GM12878 (cell line): Measurements from ENCODE around the gene FOXO3. TPM values are rescaled to one million over a fixed set of nuclear protein-coding genes. Genes with fewer than 3 reads are reported as not detected.

Source experiments
- ATAC-seq: fragments of 200-7000 bp; cut with Tn5 transposase; 3 replicates; pipeline ENCODE4 v1.9.1; 2020; ENCODE audit warnings: mild to moderate bottlenecking, moderate library complexity
- BruUV-seq: library from RNA; stranded (reverse); fragments of 400-500 nt; replicated peaks from 2 replicates; lab custom pipeline; 2021; lab: Mats Ljungman, UMichigan
- CTCF ChIA-PET: fragments of 300-600 bp; sonication (Branson Sonifier 250); formaldehyde crosslinking; extraction: SDS; loops from one replicate; lab custom pipeline; 2021; ENCODE audit warnings: inconsistent platforms; lab: Yijun Ruan, JAX
- POLR2A ChIA-PET: fragments of 350-600 bp; formaldehyde crosslinking; extraction: SDS; loops from one replicate; lab custom pipeline; 2021; ENCODE audit warnings: inconsistent platforms; lab: Charles Lee
- RAD21 ChIA-PET: fragments of 300-600 bp; sonication (Branson Sonifier 250); formaldehyde crosslinking; loops from one replicate; lab custom pipeline; 2023; ENCODE audit warnings: antibody characterized with exemption; ENCODE audit not compliant: unreplicated experiment; lab: Charles Lee
- SMC1A ChIA-PET: fragments of 300-600 bp; sonication (Branson Sonifier 250); formaldehyde crosslinking; loops from one replicate; lab custom pipeline; 2023; ENCODE audit not compliant: unreplicated experiment, uncharacterized antibody; lab: Charles Lee
- DNase-seq: peaks from one replicate; pipeline ENCODE4 v3.0.0-alpha.2; 2011; ENCODE audit warnings: low read depth, low spot score
- FAIRE-seq: peaks from 3 replicates; lab custom pipeline; 2011; peaks lifted over from hg19 to GRCh38; lab: Jason Lieb, UNC
- H2AFZ ChIP-seq: 2 replicates; pipeline ENCODE4 v1.6.0; 2011; ENCODE audit warnings: low read depth, low read length, control low read depth; ENCODE audit not compliant: control insufficient read depth
- H3K27ac ChIP-seq: 2 replicates; pipeline ENCODE4 v1.5.1; 2011; ENCODE audit warnings: control low read depth; ENCODE audit not compliant: control insufficient read depth, insufficient read depth
- H3K27me3 ChIP-seq, 2 experiments: replicated peaks in 1 of 2; 2 replicates each; pipeline versions ENCODE4 v1.6.0 to v1.6.1; 2011; ENCODE audit warnings: low read length in 1 of 2; ENCODE audit not compliant: control insufficient read depth in 2 of 2, insufficient read depth in 2 of 2
- H3K36me3 ChIP-seq, 2 experiments: 2 replicates each; pipeline ENCODE4 v1.5.1; 2011; ENCODE audit warnings: low read length in 1 of 2; ENCODE audit not compliant: control insufficient read depth in 2 of 2, insufficient read depth in 2 of 2
- H3K4me1 ChIP-seq: 2 replicates; pipeline ENCODE4 v1.6.1; 2011; ENCODE audit warnings: mild to moderate bottlenecking, low read length, moderate library complexity, mixed read lengths; ENCODE audit not compliant: control insufficient read depth, insufficient read depth
- H3K4me2 ChIP-seq: 2 replicates; pipeline ENCODE4 v1.6.0; 2011; ENCODE audit warnings: control low read depth; ENCODE audit not compliant: control insufficient read depth, insufficient read depth
- H3K4me3 ChIP-seq: fragments of 200-600 bp; sonication (generic); 2 replicates; pipeline ENCODE4 v1.5.1; 2016
- H3K79me2 ChIP-seq: 2 replicates; pipeline ENCODE4 v1.6.0; 2011; ENCODE audit warnings: low read length; ENCODE audit not compliant: control insufficient read depth, insufficient read depth
- H3K9ac ChIP-seq: 2 replicates; pipeline ENCODE4 v1.8.0; 2011; ENCODE audit warnings: low read length, control low read depth, mixed read lengths; ENCODE audit not compliant: control insufficient read depth, insufficient read depth
- H3K9me3 ChIP-seq: replicated peaks from 3 replicates; pipeline ENCODE4 v1.5.1; 2011; ENCODE audit warnings: mild to moderate bottlenecking, low read length; ENCODE audit not compliant: control insufficient read depth, insufficient read depth
- H4K20me1 ChIP-seq: 2 replicates; pipeline ENCODE4 v1.6.0; 2011; ENCODE audit not compliant: control insufficient read depth, insufficient read depth
- CREB1 ChIP-seq: IDR thresholded peaks from 2 replicates; pipeline ENCODE4 v1.6.1; 2012; ENCODE audit warnings: low read depth, mild to moderate bottlenecking, inconsistent platforms
- FOXK2 ChIP-seq: fragments of 450-650 bp; IDR thresholded peaks from 2 replicates; pipeline ENCODE4 v1.6.1; 2017; ENCODE audit warnings: mild to moderate bottlenecking, moderate library complexity
- FOXM1 ChIP-seq: IDR thresholded peaks from 2 replicates; pipeline ENCODE4 v1.6.1; 2012; ENCODE audit warnings: low read depth, mild to moderate bottlenecking, inconsistent platforms, low read length, moderate library complexity
- IRF4 ChIP-seq: IDR thresholded peaks from 2 replicates; pipeline ENCODE4 v1.6.1; 2011; ENCODE audit warnings: low read depth, low read length
- MTA2 ChIP-seq: fragments of 450-650 bp; IDR thresholded peaks from 2 replicates; pipeline ENCODE4 v1.6.1; 2016; ENCODE audit warnings: low read depth, mild to moderate bottlenecking, moderate library complexity
- WGBS: methylation state at CpG from one replicate; pipeline ENCODE4 v1.1.6; 2016; ENCODE audit warnings: low lambda C conversion rate; ENCODE audit not compliant: insufficient replicate concordance, insufficient coverage; ENCODE audit errors: missing lambda C conversion rate; 5-methylcytosine and 5-hydroxymethylcytosine counted together
- in situ Hi-C: fragments of 300-500 bp; cut with MboI; formaldehyde crosslinking; loops from 9 replicates; pipeline ENCODE4 v1.14.3; 2018; ENCODE audit warnings: mixed read lengths
- intact Hi-C: fragments of 100-400 bp; cut with micrococcal nuclease; formaldehyde crosslinking; loops from one replicate; pipeline ENCODE4 v1.14.2; 2022; ENCODE audit not compliant: unreplicated experiment
- polyA plus RNA-seq, 11 experiments: library from polyadenylated mRNA; depleted of rRNA in 4 of 11; unstranded in 6 of 11; stranded (reverse) in 5 of 11; fragments of >200 nt; fragmentation: Nextera tagmentation in 4 of 11; fragmentation: Illumina TruSeq in 1 of 11; extraction: Ambion mirVana in 4 of 11; extraction: Trizol in 1 of 11; gene quantifications; 1 replicate in 1 of 11; 2 replicates in 10 of 11; pipeline versions ENCODE4 v1.2.1 to v1.2.3, GENCODE V29; 2011 to 2016; ENCODE audit warnings: inconsistent platforms in 2 of 11, missing spikeins in 2 of 11, low read depth in 1 of 11
- small RNA-seq: library from RNA; depleted of rRNA; stranded (forward); fragments of <200 nt; gene quantifications from one replicate; pipeline ENCODE3, GENCODE V24; 2014
- total RNA-seq, 4 experiments: library from RNA; depleted of rRNA in 3 of 4; stranded (reverse); fragments of >200 nt in 3 of 4; fragmentation: Illumina TruSeq in 1 of 4; extraction: Trizol in 1 of 4; gene quantifications; 2 replicates each; pipeline versions ENCODE4 v1.2.1 to v1.2.3, GENCODE V29; 2013 to 2021
- TF ChIP-seq, protein P1 (sequence below): IDR thresholded peaks from 2 replicates; pipeline ENCODE4 v1.6.1; 2012; ENCODE audit warnings: low read depth, low read length, improper control_type of control experiment
- TF ChIP-seq, protein P2 (sequence below): fragments of 150-350 bp; IDR thresholded peaks from 2 replicates; pipeline ENCODE4 v1.6.1; 2014; ENCODE audit warnings: mild to moderate bottlenecking, low read depth, low read length
- TF ChIP-seq, protein P3 (sequence below): IDR thresholded peaks from 2 replicates; pipeline ENCODE4 v1.6.1; 2011; ENCODE audit warnings: low read depth, mild to moderate bottlenecking, low read length, moderate library complexity, borderline replicate concordance; ENCODE audit errors: extremely low read depth

The FOXO3 gene
- total and polyA plus RNA-seq, 10 of the 15 experiments (the other 5 are each of a cell fraction or from before 2014, with no cell fraction given), result 0.82 to 4.5 (median 1.7) TPM

DNA sequence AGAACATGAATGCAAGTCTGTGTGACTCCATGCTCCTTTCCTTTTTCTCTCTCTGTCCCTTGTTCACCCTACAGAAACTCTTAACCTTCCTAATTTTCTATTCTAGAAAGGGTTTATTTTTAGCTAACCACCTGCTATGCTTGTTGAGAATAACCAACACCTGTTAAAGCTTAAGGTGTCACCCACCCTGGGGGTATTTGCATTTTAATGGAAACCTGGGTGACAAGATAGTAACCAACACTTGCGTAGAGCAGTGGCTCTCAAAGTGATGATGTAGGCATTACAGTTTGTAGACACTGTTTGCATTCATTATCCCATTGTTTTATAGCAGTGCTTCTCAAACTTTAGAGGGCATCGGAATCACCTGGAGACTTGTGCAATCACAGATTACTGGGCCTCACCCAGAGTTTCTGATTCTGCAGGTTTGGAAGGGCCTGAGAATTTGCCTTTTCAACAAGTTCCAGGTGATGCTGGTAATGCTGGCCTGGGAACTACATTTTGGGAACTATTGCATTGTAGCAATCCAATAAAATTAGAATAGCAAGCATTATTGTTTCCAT is 173.1 kb downstream of the FOXO3 start:
- DNase-seq (no peak), ATAC-seq (no peak), FAIRE-seq (no peak)
- H3K4me2 ChIP-seq, result no peak overlapping the region
- ChIA-PET CTCF (no interaction called here), RAD21 (no interaction called here), POLR2A (no interaction called here), SMC1A (interaction anchor here (1.2 kb wide), 1 partner anchor 31 kb away, joined by 3 read pairs; no protein-coding TSS in a partner anchor)
- WGBS, result 42% methylated on average over 2 of the region's 2 CpGs
- no peaks in the 10 kb centered on the region for H3K79me2 ChIP-seq
- H3K36me3 ChIP-seq, result no peaks in the 10 kb centered on the region
- in situ Hi-C loops (no loop called here), intact Hi-C loops (no loop called here)
- no peak for TF ChIP-seq MTA2
- TF ChIP-seq, protein P1, sequence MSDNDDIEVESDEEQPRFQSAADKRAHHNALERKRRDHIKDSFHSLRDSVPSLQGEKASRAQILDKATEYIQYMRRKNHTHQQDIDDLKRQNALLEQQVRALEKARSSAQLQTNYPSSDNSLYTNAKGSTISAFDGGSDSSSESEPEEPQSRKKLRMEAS, result no peak
- no peak for TF ChIP-seq IRF4
- TF ChIP-seq, protein P2, sequence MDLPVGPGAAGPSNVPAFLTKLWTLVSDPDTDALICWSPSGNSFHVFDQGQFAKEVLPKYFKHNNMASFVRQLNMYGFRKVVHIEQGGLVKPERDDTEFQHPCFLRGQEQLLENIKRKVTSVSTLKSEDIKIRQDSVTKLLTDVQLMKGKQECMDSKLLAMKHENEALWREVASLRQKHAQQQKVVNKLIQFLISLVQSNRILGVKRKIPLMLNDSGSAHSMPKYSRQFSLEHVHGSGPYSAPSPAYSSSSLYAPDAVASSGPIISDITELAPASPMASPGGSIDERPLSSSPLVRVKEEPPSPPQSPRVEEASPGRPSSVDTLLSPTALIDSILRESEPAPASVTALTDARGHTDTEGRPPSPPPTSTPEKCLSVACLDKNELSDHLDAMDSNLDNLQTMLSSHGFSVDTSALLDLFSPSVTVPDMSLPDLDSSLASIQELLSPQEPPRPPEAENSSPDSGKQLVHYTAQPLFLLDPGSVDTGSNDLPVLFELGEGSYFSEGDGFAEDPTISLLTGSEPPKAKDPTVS, result no peak
- TF ChIP-seq, protein P3, sequence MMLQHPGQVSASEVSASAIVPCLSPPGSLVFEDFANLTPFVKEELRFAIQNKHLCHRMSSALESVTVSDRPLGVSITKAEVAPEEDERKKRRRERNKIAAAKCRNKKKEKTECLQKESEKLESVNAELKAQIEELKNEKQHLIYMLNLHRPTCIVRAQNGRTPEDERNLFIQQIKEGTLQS, result no peak
- no peak for TF ChIP-seq FOXK2
- TF ChIP-seq CREB1, result no peak
- TF ChIP-seq FOXM1, result no peak
- peaks cover 0 to 1% of the 10 kb centered on the region in 2 experiments; a peak in 2 of 4 replicates for H3K27me3 ChIP-seq
- no TSS peak for BruUV-seq
- H3K9ac ChIP-seq, result no peak overlapping the region
- H2AFZ ChIP-seq, result no peak overlapping the region
- H3K27ac ChIP-seq, result no peak overlapping the region
- H3K4me3 ChIP-seq, result no peak overlapping the region
- no peaks in the 10 kb centered on the region for H4K20me1 ChIP-seq
- no peaks in the 10 kb centered on the region for H3K4me1 ChIP-seq
- H3K9me3 ChIP-seq, result no peaks in the 10 kb centered on the region

Small RNA genes within 50 kb of the gene (small RNA-seq; reads per million reads assigned to genes)
- gene AL391646.1 (not detected), gene SUMO2P8 (not detected)
